Ishikawa (cell line): Measurements from ENCODE around the gene EXOC4.

Experiments
- CEBPB ChIP-seq: IDR thresholded peaks from 2 replicates; pipeline ENCODE4 v1.6.1; 2012
- CREB1 ChIP-seq: IDR thresholded peaks from 2 replicates; pipeline ENCODE4 v1.6.1; 2012; ENCODE audit warnings: low read depth
- EGR1 ChIP-seq: IDR thresholded peaks from 2 replicates; pipeline ENCODE4 v1.6.1; 2012
- EP300 ChIP-seq: IDR thresholded peaks from 2 replicates; pipeline ENCODE4 v1.6.1; 2012; ENCODE audit warnings: borderline replicate concordance
- FOXM1 ChIP-seq: IDR thresholded peaks from 2 replicates; pipeline ENCODE4 v1.6.1; 2012; ENCODE audit warnings: low read depth, borderline replicate concordance
- MAX ChIP-seq: IDR thresholded peaks from 2 replicates; pipeline ENCODE4 v1.6.1; 2012
- NFIC ChIP-seq: IDR thresholded peaks from 2 replicates; pipeline ENCODE4 v1.6.1; 2012
- RAD21 ChIP-seq: IDR thresholded peaks from 2 replicates; pipeline ENCODE4 v1.6.1; 2012; ENCODE audit warnings: low read depth
- REST ChIP-seq: IDR thresholded peaks from 2 replicates; pipeline ENCODE4 v1.6.1; 2012; ENCODE audit warnings: low read depth, mild to moderate bottlenecking
- TAF1 ChIP-seq: IDR thresholded peaks from 2 replicates; pipeline ENCODE4 v1.6.1; 2012; ENCODE audit warnings: low read depth, mild to moderate bottlenecking
- TCF12 ChIP-seq: IDR thresholded peaks from 2 replicates; pipeline ENCODE4 v1.6.1; 2012; ENCODE audit warnings: low read depth
- TEAD4 ChIP-seq: IDR thresholded peaks from 2 replicates; pipeline ENCODE4 v1.6.1; 2012
- USF1 ChIP-seq: IDR thresholded peaks from 2 replicates; pipeline ENCODE4 v1.6.1; 2012
- YY1 ChIP-seq: IDR thresholded peaks from 2 replicates; pipeline ENCODE4 v1.6.1; 2012; ENCODE audit warnings: low read depth
- ZBTB7A ChIP-seq: IDR thresholded peaks from 2 replicates; pipeline ENCODE4 v1.6.1; 2012; ENCODE audit warnings: low read depth

The EXOC4 gene

GRCh38 chr7:133408212-133408611 is 155.3 kb downstream of the EXOC4 start:
- TF ChIP-seq CEBPB: no peak
- no peak for TF ChIP-seq TCF12
- no peak for TF ChIP-seq NFIC
- no peak for TF ChIP-seq EP300
- no peak for TF ChIP-seq YY1
- TF ChIP-seq FOXM1: no peak
- no peak for TF ChIP-seq TEAD4
- TF ChIP-seq USF1: no peak
- TF ChIP-seq REST: no peak
- no peak for TF ChIP-seq MAX
- TF ChIP-seq CREB1: no peak
- TF ChIP-seq RAD21: no peak
- no peak for TF ChIP-seq TAF1
- no peak for TF ChIP-seq EGR1
- no peak for TF ChIP-seq ZBTB7A

- TF ChIP-seq EP300 (no peak), ZBTB7A (no peak), CEBPB (no peak)
Observed at GRCh38 chr7:133409421-133409820, 156.5 kb downstream of the EXOC4 start.

- TF ChIP-seq MAX: no peak
- TF ChIP-seq TEAD4: no peak
- no peak for TF ChIP-seq TAF1
- no peak for TF ChIP-seq EGR1
- TF ChIP-seq REST: no peak
- no peak for TF ChIP-seq USF1
- no peak for TF ChIP-seq FOXM1
Observed at GRCh38 chr7:133409966-133410365, 157.1 kb downstream of the EXOC4 start.

- TF ChIP-seq RAD21: no peak
Observed at GRCh38 chr7:133411395-133411794, 158.5 kb downstream of the EXOC4 start.

- TF ChIP-seq ZBTB7A: no peak
- TF ChIP-seq FOXM1: no peak
- peak; percentile 63 for TF ChIP-seq REST
- no peak for TF ChIP-seq CEBPB
Observed at GRCh38 chr7:133412942-133413341, 160.1 kb downstream of the EXOC4 start.

GRCh38 chr7:133419041-133419440 is 166.2 kb downstream of the EXOC4 start:
- TF ChIP-seq TEAD4 (no peak), CREB1 (no peak), TAF1 (no peak), FOXM1 (no peak), NFIC (no peak), TCF12 (no peak), RAD21 (no peak), YY1 (no peak), REST (no peak), USF1 (no peak), ZBTB7A (no peak), CEBPB (no peak), MAX (no peak), EGR1 (no peak), EP300 (no peak)
